MM.1S (cell line): ENCODE measurements around the gene DHPS.

ENCODE experiments used
- DNase-seq: peaks from one replicate; pipeline ENCODE4 v3.0.0-alpha.2; 2015
- H2AFZ ChIP-seq: fragments of 300-600 bp; sonication (generic); 2 replicates; pipeline ENCODE4 v1.6.0; 2016; ENCODE audit warnings: antibody characterized with exemption, low read length
- H3F3A ChIP-seq: fragments of 300-600 bp; sonication (generic); 2 replicates; pipeline ENCODE4 v1.6.1; 2016; ENCODE audit warnings: mild to moderate bottlenecking, antibody characterized with exemption, low read length, moderate library complexity, mixed read lengths; ENCODE audit not compliant: insufficient read depth
- H3K27ac ChIP-seq: fragments of 300-600 bp; sonication (generic); 2 replicates; pipeline ENCODE4 v1.5.1; 2016; ENCODE audit warnings: mild to moderate bottlenecking, low read length
- H3K27me3 ChIP-seq: fragments of 300-600 bp; sonication (generic); replicated peaks from 2 replicates; pipeline ENCODE4 v1.6.0; 2016; ENCODE audit warnings: low read length; ENCODE audit not compliant: insufficient read depth
- H3K36me3 ChIP-seq: fragments of 300-600 bp; sonication (generic); replicated peaks from 2 replicates; pipeline ENCODE4 v1.6.1; 2016; ENCODE audit warnings: mild to moderate bottlenecking, low read length, mixed read lengths; ENCODE audit not compliant: insufficient read depth
- H3K4me1 ChIP-seq: fragments of 300-600 bp; sonication (generic); 2 replicates; pipeline ENCODE4 v1.6.1; 2016; ENCODE audit warnings: low read length, mixed read lengths
- H3K4me2 ChIP-seq: fragments of 300-600 bp; sonication (generic); 2 replicates; pipeline ENCODE4 v1.6.0; 2016; ENCODE audit warnings: low read depth, low read length
- H3K4me3 ChIP-seq: fragments of 300-600 bp; sonication (generic); 2 replicates; pipeline ENCODE4 v1.5.1; 2016; ENCODE audit warnings: low read length, mixed read lengths
- H3K79me2 ChIP-seq: fragments of 300-600 bp; sonication (generic); 2 replicates; pipeline ENCODE4 v1.6.1; 2016; ENCODE audit warnings: mixed run types, low read length, mixed read lengths
- H3K9ac ChIP-seq: fragments of 300-600 bp; sonication (generic); 2 replicates; pipeline ENCODE4 v1.6.1; 2016; ENCODE audit warnings: low read length, mixed read lengths
- H3K9me2 ChIP-seq: fragments of 300-600 bp; sonication (generic); replicated peaks from 2 replicates; pipeline ENCODE4 v1.6.1; 2016; ENCODE audit warnings: mild to moderate bottlenecking, low read length, mixed read lengths; ENCODE audit not compliant: insufficient read depth
- H3K9me3 ChIP-seq: fragments of 300-600 bp; sonication (generic); replicated peaks from 2 replicates; pipeline ENCODE4 v1.6.1; 2016; ENCODE audit warnings: mild to moderate bottlenecking, low read length, mixed read lengths; ENCODE audit not compliant: insufficient read depth
- H4K20me1 ChIP-seq: fragments of 300-600 bp; sonication (generic); 2 replicates; pipeline ENCODE4 v1.6.1; 2016; ENCODE audit warnings: mild to moderate bottlenecking, low read length, moderate library complexity, mixed read lengths; ENCODE audit not compliant: insufficient read depth
- EZH2 ChIP-seq: fragments of 300-600 bp; sonication (generic); optimal IDR thresholded peaks from 2 replicates; pipeline ENCODE3; 2017; ENCODE audit warnings: low read depth, mild to moderate bottlenecking, antibody characterized with exemption, low read length, mixed read lengths
- EZH2phosphoT487 ChIP-seq: fragments of 300-600 bp; sonication (generic); IDR thresholded peaks from 2 replicates; pipeline ENCODE4 v1.6.1; 2018; ENCODE audit warnings: antibody characterized with exemption, low read length
- TF ChIP-seq, protein P1 (sequence below): fragments of 300-600 bp; sonication (generic); IDR thresholded peaks from 2 replicates; pipeline ENCODE4 v1.5.1; 2016; ENCODE audit warnings: antibody characterized with exemption, low read length, mixed read lengths

The DHPS gene

GRCh38 chr19:12723381-12723640, 41.6 kb upstream of the DHPS start:
- DNase-seq, result peak; percentile 21
- H3F3A ChIP-seq, result peaks cover 17% of the 10 kb centered on the region

DNA sequence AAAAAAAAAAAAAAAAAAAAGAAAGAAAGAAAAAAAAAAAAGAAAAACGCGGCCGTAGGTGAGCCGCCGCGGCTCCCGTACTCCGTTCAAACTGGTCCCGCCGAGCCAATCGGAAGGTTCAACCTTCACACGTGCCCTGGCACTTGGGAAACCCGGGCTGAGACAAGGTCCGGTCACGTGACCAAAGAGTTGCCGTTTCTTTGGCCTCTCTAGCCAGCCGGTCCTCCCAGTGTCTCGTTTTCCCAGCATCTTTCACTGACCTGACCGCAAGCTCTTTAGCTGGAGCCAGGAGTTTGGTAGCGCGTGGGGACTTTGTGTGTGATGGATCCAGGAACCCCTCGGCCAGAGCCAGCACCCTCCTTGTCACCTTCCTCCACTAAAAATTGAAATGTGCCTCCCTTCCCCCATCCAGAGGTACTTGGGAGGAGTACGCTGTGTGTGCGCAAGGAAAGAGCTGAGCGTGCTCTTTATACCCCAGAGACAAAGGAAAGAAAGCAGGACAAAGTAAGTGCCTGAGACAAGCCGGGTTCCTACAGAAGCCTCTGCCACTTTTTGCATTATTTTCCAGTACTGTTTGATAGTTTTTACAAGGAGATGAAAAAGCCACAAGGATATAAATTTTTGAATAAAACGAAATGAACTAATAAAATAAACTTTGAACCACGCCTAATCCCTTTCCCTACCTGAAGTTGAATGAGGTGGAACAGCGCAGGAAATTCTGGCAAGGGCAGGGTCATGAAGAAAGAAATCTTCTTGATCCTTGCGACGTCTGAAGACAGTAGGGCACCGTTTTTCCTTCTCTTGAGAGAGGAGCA, 41.1 kb upstream of the DHPS start:
- H3K9ac ChIP-seq, result peak overlapping the region; percentile 85
- H3F3A ChIP-seq, result peaks cover 17% of the 10 kb centered on the region
- no peaks in the 10 kb centered on the region for H4K20me1 ChIP-seq
- H3K9me3 ChIP-seq, result no peaks in the 10 kb centered on the region
- H3K27ac ChIP-seq, result peak overlapping the region; percentile 61
- peaks cover 3% of the 10 kb centered on the region; the same call in 1 of the 2 replicates for H3K4me1 ChIP-seq
- peaks cover 5% of the 10 kb centered on the region; the same call in 1 of the 2 replicates for H3K36me3 ChIP-seq
- no peaks in the 10 kb centered on the region for H3K9me2 ChIP-seq
- TF ChIP-seq EZH2, result no peak
- no peak for TF ChIP-seq EZH2phosphoT487
- TF ChIP-seq, protein P1, sequence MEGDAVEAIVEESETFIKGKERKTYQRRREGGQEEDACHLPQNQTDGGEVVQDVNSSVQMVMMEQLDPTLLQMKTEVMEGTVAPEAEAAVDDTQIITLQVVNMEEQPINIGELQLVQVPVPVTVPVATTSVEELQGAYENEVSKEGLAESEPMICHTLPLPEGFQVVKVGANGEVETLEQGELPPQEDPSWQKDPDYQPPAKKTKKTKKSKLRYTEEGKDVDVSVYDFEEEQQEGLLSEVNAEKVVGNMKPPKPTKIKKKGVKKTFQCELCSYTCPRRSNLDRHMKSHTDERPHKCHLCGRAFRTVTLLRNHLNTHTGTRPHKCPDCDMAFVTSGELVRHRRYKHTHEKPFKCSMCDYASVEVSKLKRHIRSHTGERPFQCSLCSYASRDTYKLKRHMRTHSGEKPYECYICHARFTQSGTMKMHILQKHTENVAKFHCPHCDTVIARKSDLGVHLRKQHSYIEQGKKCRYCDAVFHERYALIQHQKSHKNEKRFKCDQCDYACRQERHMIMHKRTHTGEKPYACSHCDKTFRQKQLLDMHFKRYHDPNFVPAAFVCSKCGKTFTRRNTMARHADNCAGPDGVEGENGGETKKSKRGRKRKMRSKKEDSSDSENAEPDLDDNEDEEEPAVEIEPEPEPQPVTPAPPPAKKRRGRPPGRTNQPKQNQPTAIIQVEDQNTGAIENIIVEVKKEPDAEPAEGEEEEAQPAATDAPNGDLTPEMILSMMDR, result no peak
- peak overlapping the region; percentile 91 for H3K4me2 ChIP-seq
- peaks cover 54% of the 10 kb centered on the region for H3K79me2 ChIP-seq
- DNase-seq, result peak; percentile 99
- peak overlapping the region; percentile 71 for H2AFZ ChIP-seq
- peak overlapping the region; percentile 84 for H3K4me3 ChIP-seq
- no peaks in the 10 kb centered on the region for H3K27me3 ChIP-seq

More at GRCh38 chr19:12723381-12723640, 41.6 kb upstream of the DHPS start:
- Histone ChIP-seq H3K9ac (peak overlapping the region; percentile 84), H3K27me3 (no peaks in the 10 kb centered on the region), H3K4me1 (peaks cover 3% of the 10 kb centered on the region; the same call in 1 of the 2 replicates), H3K4me2 (peak overlapping the region; percentile 91), H3K9me2 (no peaks in the 10 kb centered on the region), H3K9me3 (no peaks in the 10 kb centered on the region), H4K20me1 (no peaks in the 10 kb centered on the region), H3K27ac (peak overlapping the region; percentile 61), H3K79me2 (peaks cover 50% of the 10 kb centered on the region), H3K4me3 (peak overlapping the region; percentile 84), H3K36me3 (peaks cover 5% of the 10 kb centered on the region; the same call in 1 of the 2 replicates), H2AFZ (peak overlapping the region; percentile 71)
- TF ChIP-seq EZH2phosphoT487, result no peak
- TF ChIP-seq, protein P1, result no peak
- TF ChIP-seq EZH2, result no peak

DNA sequence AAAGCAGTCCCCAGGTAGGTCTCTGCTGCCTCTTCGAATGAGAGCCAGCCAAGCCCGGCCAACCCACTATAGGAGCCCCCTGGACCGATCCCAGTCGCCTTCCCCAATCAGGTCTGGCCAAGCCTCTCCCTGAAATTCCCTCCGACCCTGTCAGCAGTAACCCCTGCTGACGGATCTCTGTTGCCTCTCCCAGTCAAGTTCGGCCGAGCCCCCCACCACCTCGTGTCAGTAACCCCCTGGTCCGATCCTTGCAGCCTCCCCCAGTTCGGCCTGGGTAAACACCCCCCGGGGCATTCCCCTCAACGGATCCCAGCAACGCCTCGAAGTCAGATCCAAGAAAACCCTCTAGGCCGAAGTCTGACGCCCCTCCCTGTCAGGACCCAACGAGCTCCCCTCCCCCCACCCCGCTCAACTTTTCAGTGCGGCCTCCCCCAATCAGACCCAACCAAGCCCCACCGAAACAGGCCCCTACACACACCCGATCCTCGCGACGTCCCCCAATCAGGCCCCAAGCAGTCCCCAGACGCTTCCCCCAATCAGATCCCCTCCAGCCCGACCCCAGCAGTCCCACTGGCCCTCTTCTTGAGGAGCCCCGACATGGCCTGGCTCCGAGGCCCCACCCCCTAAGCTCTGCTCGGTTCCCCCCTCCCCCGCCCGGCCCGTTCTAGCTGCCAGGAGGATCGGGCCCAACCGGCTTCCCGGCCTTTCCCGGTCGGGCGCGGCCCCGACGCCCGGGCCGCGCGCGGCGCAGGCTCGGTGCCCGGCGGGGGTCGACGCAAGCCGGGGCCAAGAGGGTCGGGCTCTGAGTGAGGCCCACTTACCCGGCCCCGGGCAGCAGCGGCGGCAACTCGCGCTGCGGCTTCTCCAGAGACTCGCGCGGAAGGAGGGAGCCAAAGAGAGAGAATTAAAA, 40.2 kb upstream of the DHPS start:
- peak; percentile 32 for DNase-seq
- peak overlapping the region; percentile 100 for H3K4me2 ChIP-seq
- H3K27me3 ChIP-seq, result no peaks in the 10 kb centered on the region
- peak overlapping the region; percentile 84 for H3K4me3 ChIP-seq
- no peak overlapping the region; the same call in 1 of the 2 replicates for H3K27ac ChIP-seq
- H3K9me3 ChIP-seq, result no peaks in the 10 kb centered on the region
- H3K9me2 ChIP-seq, result no peaks in the 10 kb centered on the region
- H3K79me2 ChIP-seq, result peaks cover 62% of the 10 kb centered on the region
- H3K9ac ChIP-seq, result peak overlapping the region; percentile 85
- peaks cover 15% of the 10 kb centered on the region for H3F3A ChIP-seq
- H3K36me3 ChIP-seq, result peaks cover 5% of the 10 kb centered on the region; the same call in 1 of the 2 replicates
- H2AFZ ChIP-seq, result no peak overlapping the region
- H4K20me1 ChIP-seq, result no peaks in the 10 kb centered on the region
- H3K4me1 ChIP-seq, result peaks cover 3% of the 10 kb centered on the region; the same call in 1 of the 2 replicates
- TF ChIP-seq, protein P1, result no peak
- TF ChIP-seq EZH2 (no peak), EZH2phosphoT487 (no peak)
